GM11168 (cell line): Measurements from ENCODE around the gene NTMT1.
"Not testable (repeated sequence)": the region's sequence is repeated elsewhere in the genome, so short reads cannot be mapped to it uniquely, and the experiment has no call there.

ENCODE experiments used
- in situ Hi-C: fragments of 300-500 bp; cut with MboI; formaldehyde crosslinking; loops from one replicate; pipeline ENCODE4 v1.12.0; 2022; ENCODE audit warnings: low sequenced_read_pairs; ENCODE audit not compliant: unreplicated experiment

The NTMT1 gene

GRCh38 chr9:129632460-129632859 is 6.5 kb downstream of the NTMT1 start:
- in situ Hi-C loops, result no loop called here

GRCh38 chr9:129633207-129633606 is 7.2 kb downstream of the NTMT1 start:
- in situ Hi-C loops, result no loop called here

- in situ Hi-C loops, result no loop called here
These were observed 7.9 kb downstream of the NTMT1 start for GRCh38 chr9:129633848-129634247.

- in situ Hi-C loops, result no loop called here
These were observed 9.4 kb downstream of the NTMT1 start for GRCh38 chr9:129635099-129636065.

- in situ Hi-C loops, result not testable (repeated sequence)
These were observed 10.4 kb downstream of the NTMT1 start for GRCh38 chr9:129636343-129636742.

- in situ Hi-C loops, result no loop called here
These were observed 11.1 kb downstream of the NTMT1 start for GRCh38 chr9:129637102-129637501.

GRCh38 chr9:129637673-129638439 is 11.9 kb downstream of the NTMT1 start:
- in situ Hi-C loops, result no loop called here

GRCh38 chr9:129639034-129639630 is 13.2 kb downstream of the NTMT1 start:
- in situ Hi-C loops, result no loop called here

GRCh38 chr9:129639756-129640085 is 13.8 kb downstream of the NTMT1 start:
- in situ Hi-C loops, result no loop called here

- in situ Hi-C loops, result no loop called here
These were observed 14.3 kb downstream of the NTMT1 start for GRCh38 chr9:129640086-129640870.

GRCh38 chr9:129640871-129641749 is 15.1 kb downstream of the NTMT1 start:
- in situ Hi-C loops, result no loop called here

- in situ Hi-C loops, result no loop called here
These were observed 16.0 kb downstream of the NTMT1 start, which contains the start of gene ASB6 for GRCh38 chr9:129641750-129642585. Gene ASB6 (minus strand): TSS chr9:129642151. CDS start chr9:129641999, 152 bp downstream.

- in situ Hi-C loops, result no loop called here
These were observed 17.7 kb downstream of the NTMT1 start for GRCh38 chr9:129643706-129644105.

- in situ Hi-C loops, result no loop called here
These were observed 18.4 kb downstream of the NTMT1 start for GRCh38 chr9:129644365-129644764.

GRCh38 chr9:129644902-129645301 is 18.9 kb downstream of the NTMT1 start:
- in situ Hi-C loops, result no loop called here

GRCh38 chr9:129646252-129646651 is 20.3 kb downstream of the NTMT1 start:
- in situ Hi-C loops, result no loop called here

- in situ Hi-C loops, result no loop called here
These were observed 20.7 kb downstream of the NTMT1 start for GRCh38 chr9:129646654-129647053.

- in situ Hi-C loops, result no loop called here
These were observed 21.7 kb downstream of the NTMT1 start for GRCh38 chr9:129647635-129648034.
